Astrocyte of the spinal cord (primary cell): ENCODE results near the gene UBASH3B.

Experiments used
- DNase-seq: peaks from one replicate; pipeline ENCODE4 v3.0.0; 2011; ENCODE audit warnings: low read depth, low spot score
- H3K4me3 ChIP-seq: 2 replicates; pipeline ENCODE4 v1.5.1; 2011; ENCODE audit warnings: low read depth, mild to moderate bottlenecking, low read length, moderate library complexity
- CTCF ChIP-seq: IDR thresholded peaks from 2 replicates; pipeline ENCODE4 v1.5.1; 2012; ENCODE audit warnings: low read depth, mild to moderate bottlenecking, low read length, inconsistent platforms
- in situ Hi-C: cut with HindIII; loops from 2 replicates; pipeline ENCODE4 v1.10.0; 2017; ENCODE audit warnings: low sequenced_read_pairs

The UBASH3B gene

GRCh38 chr11:122758974-122759373 lies 103.5 kb downstream of the UBASH3B start:
- no peak overlapping the region for H3K4me3 ChIP-seq
- TF ChIP-seq CTCF: no peak
- in situ Hi-C loops: no loop called here
- peak; percentile 77 for DNase-seq

- no peak for DNase-seq
- no peak for TF ChIP-seq CTCF
- in situ Hi-C loops: no loop called here
- no peak overlapping the region for H3K4me3 ChIP-seq
Measured at GRCh38 chr11:122763108-122763507, 107.6 kb downstream of the UBASH3B start.

- no peak overlapping the region for H3K4me3 ChIP-seq
- TF ChIP-seq CTCF: no peak
- DNase-seq: no peak
- in situ Hi-C loops: no loop called here
Measured at GRCh38 chr11:122764371-122765090, 109.0 kb downstream of the UBASH3B start.

- TF ChIP-seq CTCF: no peak
- in situ Hi-C loops: no loop called here
- no peak for DNase-seq
- H3K4me3 ChIP-seq: no peak overlapping the region
Measured at GRCh38 chr11:122765487-122766131, 110.1 kb downstream of the UBASH3B start.

- in situ Hi-C loops: no loop called here
Measured at GRCh38 chr11:122769126-122769780, 113.7 kb downstream of the UBASH3B start.

GRCh38 chr11:122772945-122773344 lies 117.4 kb downstream of the UBASH3B start:
- no peak overlapping the region for H3K4me3 ChIP-seq
- in situ Hi-C loops: no loop called here
- TF ChIP-seq CTCF: no peak
- DNase-seq: peak; percentile 40

More at GRCh38 chr11:122769126-122769780, 113.7 kb downstream of the UBASH3B start:
- DNase-seq: peak; percentile 53
- H3K4me3 ChIP-seq: no peak overlapping the region
- no peak for TF ChIP-seq CTCF
